ENCODE measurements around the gene PLEKHG5. TPM values are rescaled to one million over a fixed set of nuclear protein-coding genes. Genes with fewer than 3 reads are reported as not detected.

Gene PLEKHG5
- total and polyA plus RNA-seq, 10 of the 15 experiments (the other 5 are each of a cell fraction or from before 2014, with no cell fraction given) = 0.04 to 1.1 (median 0.18) TPM; not detected in 1

GRCh38 chr1:6501279-6501813 lies 9.9 kb upstream of the PLEKHG5 start:
- DNase-seq (ENCODE audit: low read depth, low spot score) = no peak
- in situ Hi-C loops (cut with MboI) = no loop called here
- no peaks in the 10 kb centered on the region for H3K9me3 ChIP-seq (replicated peaks; ENCODE audit: control insufficient read depth, insufficient read depth, low read length)
- SMC1A ChIA-PET (ENCODE audit: uncharacterized antibody, unreplicated experiment) = no interaction called here
- FAIRE-seq = no peak
- no peak for TF ChIP-seq MYC (IDR thresholded peaks at IDR 0.05; ENCODE audit: insufficient read depth, insufficient read length, insufficient replicate concordance, low read length, severe bottlenecking)
- TF ChIP-seq RFX5 (IDR thresholded peaks at IDR 0.05; ENCODE audit: low read depth, low read length) = no peak
- TF ChIP-seq SREBF2 (IDR thresholded peaks at IDR 0.05; ENCODE audit: low read length) = no peak
- no peak for TF ChIP-seq ZNF24 (IDR thresholded peaks at IDR 0.05)
- TF ChIP-seq ELK1 (IDR thresholded peaks at IDR 0.05; ENCODE audit: low read depth, low read length) = no peak
- no peak for TF ChIP-seq NFYA (IDR thresholded peaks at IDR 0.05; ENCODE audit: borderline replicate concordance, low read depth, low read length)
- no peak for TF ChIP-seq EZH2 (IDR thresholded peaks at IDR 0.05; ENCODE audit: borderline replicate concordance, control insufficient read depth, low read depth, low read length)
- peaks cover 3 to 8% of the 10 kb centered on the region in 2 experiments for H3K27me3 ChIP-seq (replicated peaks in 1 of 2; ENCODE audit: control insufficient read depth in 2 of 2, insufficient read depth in 2 of 2, low read length in 1 of 2)
- H3K4me2 ChIP-seq (ENCODE audit: control insufficient read depth, insufficient read depth) = no peak overlapping the region
- H3K36me3 ChIP-seq (ENCODE audit: control insufficient read depth in 2 of 2, insufficient read depth in 2 of 2, low read length in 1 of 2) = no peaks in the 10 kb centered on the region
- BruUV-seq (replicated peaks) = no TSS peak
- CTCF ChIA-PET = interaction anchor here (0.8 kb wide), 1 partner anchor 11 kb away, joined by 3 read pairs; no protein-coding TSS in a partner anchor
- no peak overlapping the region for H3K9ac ChIP-seq (ENCODE audit: control insufficient read depth, insufficient read depth, low read length)
- H2AFZ ChIP-seq (ENCODE audit: control insufficient read depth, low read depth, low read length) = no peak overlapping the region
- H4K20me1 ChIP-seq (ENCODE audit: control insufficient read depth, insufficient read depth) = no peaks in the 10 kb centered on the region; the same call in 1 of the 2 replicates
- H3K79me2 ChIP-seq (ENCODE audit: control insufficient read depth, insufficient read depth, low read length) = no peaks in the 10 kb centered on the region
- POLR2A ChIA-PET = no interaction called here
- RAD21 ChIA-PET (ENCODE audit: unreplicated experiment) = no interaction called here
- H3K4me3 ChIP-seq = no peak overlapping the region
- ATAC-seq = no peak
- intact Hi-C loops (cut with micrococcal nuclease; ENCODE audit: unreplicated experiment) = no loop called here
- H3K27ac ChIP-seq (ENCODE audit: control insufficient read depth, insufficient read depth) = no peak overlapping the region
- 20% methylated on average over 10 of the region's 10 CpGs for WGBS (ENCODE audit: insufficient coverage, insufficient replicate concordance, low lambda C conversion rate, missing lambda C conversion rate)
- H3K4me1 ChIP-seq (ENCODE audit: control insufficient read depth, insufficient read depth, low read length) = no peaks in the 10 kb centered on the region

All from GM12878 (cell line).